ENCODE results near the gene GNAS-AS1.
"Not testable (repeated sequence)": the region's sequence is repeated elsewhere in the genome, so short reads cannot be mapped to it uniquely, and the experiment has no call there.

The GNAS-AS1 gene

GRCh38 chr20:58828136-58828535 is 22.6 kb downstream of the GNAS-AS1 start:
- TF ChIP-seq CTCF (conservative IDR thresholded peaks at IDR 0.05; ENCODE audit: control insufficient read depth, insufficient read depth, low read depth, low read length), result no peak
- DNase-seq (ENCODE audit: low read depth), result no peak
- H3K4me3 ChIP-seq (ENCODE audit: control insufficient read depth, low read depth, low read length), result no peak overlapping the region

DNA sequence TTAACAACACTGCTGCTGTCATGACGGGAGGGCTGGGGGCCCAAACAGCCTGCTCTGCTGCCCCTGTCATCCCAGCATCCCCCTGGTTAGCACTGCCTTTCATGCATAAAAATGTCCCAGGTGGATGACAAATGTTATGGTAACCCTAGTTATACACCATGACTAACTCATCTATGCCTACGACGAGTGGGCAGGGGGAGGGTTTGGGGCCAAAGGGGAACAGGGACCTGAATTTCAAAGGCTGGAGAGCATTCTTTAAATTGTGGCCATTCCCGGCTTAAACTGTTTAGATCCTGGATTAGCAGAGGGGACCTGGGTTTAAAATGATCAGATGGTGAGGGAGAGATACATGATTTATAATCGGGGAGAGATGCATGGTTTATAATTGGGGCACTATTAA is 24.4 kb downstream of the GNAS-AS1 start:
- TF ChIP-seq CTCF (conservative IDR thresholded peaks at IDR 0.05; ENCODE audit: control insufficient read depth, insufficient read depth, low read depth, low read length), result no peak
- no peak for DNase-seq (ENCODE audit: low read depth)
- H3K4me3 ChIP-seq (ENCODE audit: control insufficient read depth, low read depth, low read length), result no peak overlapping the region

DNA sequence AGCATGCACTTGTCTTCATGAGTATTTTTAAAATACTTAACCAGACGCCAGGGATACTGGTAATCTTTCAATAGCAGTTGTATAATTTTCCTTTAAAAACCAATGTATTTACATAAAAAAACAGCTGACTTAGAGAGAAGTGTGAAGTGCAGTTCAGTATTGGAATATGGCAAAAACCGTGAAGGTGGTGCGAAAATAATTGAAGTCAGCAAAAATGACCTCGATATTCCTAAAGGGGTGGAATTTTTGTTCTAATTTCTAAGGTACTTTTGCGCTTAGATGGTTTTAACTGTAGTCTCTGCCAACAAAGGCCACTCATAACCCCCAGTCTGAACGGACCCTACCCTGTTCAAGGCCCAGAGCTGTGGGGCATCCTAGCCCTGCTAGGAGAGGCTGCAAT is 25.3 kb downstream of the GNAS-AS1 start:
- no peak for DNase-seq (ENCODE audit: low read depth)
- TF ChIP-seq CTCF (conservative IDR thresholded peaks at IDR 0.05; ENCODE audit: control insufficient read depth, insufficient read depth, low read depth, low read length), result no peak
- H3K4me3 ChIP-seq (ENCODE audit: control insufficient read depth, low read depth, low read length), result no peak overlapping the region

DNA sequence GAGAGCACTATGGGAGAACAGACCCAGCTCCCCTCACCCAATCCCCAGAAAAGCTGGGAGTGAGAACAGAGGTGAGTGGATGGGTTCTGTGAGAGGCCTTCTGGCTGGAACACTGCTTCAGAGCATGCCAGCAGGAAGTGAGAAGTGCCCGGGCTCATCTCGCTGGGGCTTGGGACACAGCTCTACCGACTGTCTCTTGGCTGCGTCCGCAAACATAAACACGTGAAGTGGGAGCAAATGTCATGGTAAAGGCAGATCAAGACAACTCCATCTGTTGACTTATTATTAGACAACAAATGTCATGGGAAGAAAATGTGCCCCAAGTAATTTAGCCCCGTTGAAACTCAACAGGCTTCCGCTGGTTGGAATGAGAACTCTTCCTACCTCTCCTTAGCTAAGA is 25.9 kb downstream of the GNAS-AS1 start:
- no peak for DNase-seq (ENCODE audit: low read depth)
- no peak for TF ChIP-seq CTCF (conservative IDR thresholded peaks at IDR 0.05; ENCODE audit: control insufficient read depth, insufficient read depth, low read depth, low read length)
- no peak overlapping the region for H3K4me3 ChIP-seq (ENCODE audit: control insufficient read depth, low read depth, low read length)

GRCh38 chr20:58822748-58823730 is 27.7 kb downstream of the GNAS-AS1 start:
- H3K4me3 ChIP-seq (ENCODE audit: control insufficient read depth, low read depth, low read length), result no peak overlapping the region
- no peak for DNase-seq (ENCODE audit: low read depth)
- TF ChIP-seq CTCF (conservative IDR thresholded peaks at IDR 0.05; ENCODE audit: control insufficient read depth, insufficient read depth, low read depth, low read length), result no peak

- no peak for DNase-seq (ENCODE audit: low read depth)
- no peak for TF ChIP-seq CTCF (conservative IDR thresholded peaks at IDR 0.05; ENCODE audit: control insufficient read depth, insufficient read depth, low read depth, low read length)
- no peak overlapping the region for H3K4me3 ChIP-seq (ENCODE audit: control insufficient read depth, low read depth, low read length)
Measured at GRCh38 chr20:58822149-58822548, 28.6 kb downstream of the GNAS-AS1 start.

- not testable (repeated sequence) for DNase-seq (ENCODE audit: low read depth); H3K4me3 ChIP-seq (ENCODE audit: control insufficient read depth, low read depth, low read length)
Measured at GRCh38 chr20:58820515-58820914, 30.2 kb downstream of the GNAS-AS1 start.

All from fibroblast of mammary gland (primary cell).